NOMO-1 treated with dmso at 0.1 percent for 144 hours (cell line): ENCODE data around the gene SRC.

ENCODE experiments used
- DNase-seq: peaks from one replicate; lab custom pipeline; 2025; ENCODE audit not compliant: unreplicated experiment; lab: John Stamatoyannopoulos, UW

Gene SRC

DNA sequence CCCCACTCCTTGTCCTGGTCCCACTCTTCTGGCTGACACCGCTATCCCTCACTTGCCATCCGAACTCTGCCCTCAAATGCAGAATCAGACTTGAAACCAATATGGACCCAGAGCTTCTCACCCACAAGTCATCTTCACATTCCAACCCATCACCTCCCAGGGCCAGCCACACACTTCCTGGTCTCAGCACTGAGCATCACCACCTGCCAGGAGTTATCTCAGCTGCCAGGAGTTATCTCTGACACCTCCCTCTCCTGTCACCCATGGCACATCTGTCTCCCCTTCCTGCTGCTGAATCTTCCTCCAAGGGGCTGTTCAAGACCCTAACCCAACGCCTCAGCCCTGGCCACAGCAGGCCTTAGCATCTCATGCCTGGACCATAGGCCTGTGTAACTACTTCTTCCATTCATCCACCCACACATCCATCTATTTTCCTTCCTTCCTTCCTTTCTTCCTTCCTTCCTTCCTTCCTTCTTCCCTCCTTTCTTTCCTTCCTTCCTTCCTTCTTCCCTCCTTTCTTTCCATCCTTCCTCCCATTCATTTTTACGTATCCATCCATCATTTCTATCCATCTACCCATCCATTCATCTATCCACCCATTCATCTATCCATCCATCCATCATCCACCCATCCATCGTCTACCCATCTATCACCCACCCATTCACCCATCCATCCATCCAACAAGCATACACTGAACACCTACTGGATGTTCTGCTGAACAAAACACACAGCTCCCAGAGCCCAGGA lies 100.5 kb downstream of the SRC start:
- DNase-seq: no peak

GRCh38 chr20:37447688-37448087 lies 101.7 kb downstream of the SRC start:
- DNase-seq: no peak

GRCh38 chr20:37449276-37449675 lies 103.3 kb downstream of the SRC start:
- DNase-seq: no peak

- DNase-seq: no peak
Observed at GRCh38 chr20:37450344-37450743, 104.4 kb downstream of the SRC start.

DNA sequence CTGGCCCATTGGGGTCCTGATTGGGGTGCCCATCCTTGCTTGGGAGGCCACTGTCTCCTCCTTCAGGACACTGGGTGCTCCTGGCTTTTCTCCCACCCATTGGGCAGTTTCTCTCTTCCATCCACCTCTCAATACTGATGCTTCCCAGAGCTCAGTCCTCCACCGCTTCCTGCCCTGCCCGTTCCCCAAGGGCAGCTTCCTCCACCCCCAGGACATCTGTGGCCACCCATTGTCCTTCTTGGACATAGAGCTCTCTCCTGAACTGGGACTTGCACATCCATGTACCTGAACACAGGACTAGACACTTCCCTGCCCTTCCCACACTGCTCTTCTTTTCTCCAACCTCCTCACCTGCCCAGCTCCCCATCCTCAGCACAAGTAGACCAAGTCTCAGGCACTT lies 105.7 kb downstream of the SRC start:
- DNase-seq: no peak

DNA sequence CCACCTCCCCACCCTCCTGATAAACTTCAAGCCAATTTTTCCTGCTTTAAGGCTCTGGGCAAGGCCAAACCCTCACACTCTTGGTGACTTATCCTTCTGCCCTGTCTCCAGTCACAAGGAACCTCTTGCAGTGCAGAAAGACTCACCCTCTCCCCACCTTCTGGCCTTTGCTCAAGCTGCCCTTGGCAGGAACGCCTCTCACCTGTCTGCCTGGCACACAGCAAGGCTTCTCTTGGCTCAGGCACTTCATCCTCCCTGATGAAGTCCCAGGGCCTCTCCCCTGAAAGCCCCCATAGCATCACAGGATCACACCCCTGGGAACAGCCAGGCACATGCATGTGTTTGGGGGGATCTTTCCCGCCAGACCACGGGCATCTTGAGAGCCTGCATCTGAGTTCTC lies 106.3 kb downstream of the SRC start:
- no peak for DNase-seq

DNA sequence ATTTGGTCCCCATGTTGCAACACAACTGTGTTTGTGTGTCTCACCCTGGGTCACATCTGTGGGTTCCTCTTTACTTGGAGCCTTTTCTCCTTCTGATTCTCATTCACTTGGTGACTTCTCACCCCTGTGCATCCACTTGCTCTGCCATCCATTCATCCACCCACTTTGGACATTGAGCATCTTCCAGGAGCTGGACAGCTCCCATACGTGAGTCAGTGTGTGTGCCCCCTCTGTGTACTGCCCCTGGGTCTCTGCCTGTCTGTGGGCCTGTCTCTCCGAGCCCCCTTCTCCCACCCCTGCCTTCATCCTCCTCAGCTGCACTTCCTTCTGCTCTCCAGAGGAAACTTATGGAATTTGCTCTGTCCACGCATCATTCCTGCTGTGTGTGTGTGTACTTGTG lies 107.3 kb downstream of the SRC start:
- no peak for DNase-seq

DNA sequence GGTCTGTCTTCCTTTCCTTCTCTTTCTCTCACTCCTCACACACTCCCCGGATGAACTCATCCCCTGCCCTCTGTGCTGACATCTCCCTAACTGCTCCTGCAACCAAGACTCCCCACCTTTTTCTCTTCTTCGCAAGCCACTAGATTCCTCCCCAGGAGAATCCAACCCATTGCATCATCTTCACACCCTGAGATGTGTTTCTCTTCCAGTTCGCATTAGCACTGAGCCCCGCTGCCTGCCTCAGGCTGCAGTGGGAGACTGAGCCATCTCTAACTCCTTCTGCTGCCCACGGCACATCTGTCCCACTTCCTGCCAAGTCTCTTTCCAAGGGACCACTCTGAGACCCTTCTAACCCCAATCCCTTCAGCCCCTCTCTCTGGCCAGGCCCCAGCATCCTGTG lies 107.9 kb downstream of the SRC start:
- no peak for DNase-seq

DNA sequence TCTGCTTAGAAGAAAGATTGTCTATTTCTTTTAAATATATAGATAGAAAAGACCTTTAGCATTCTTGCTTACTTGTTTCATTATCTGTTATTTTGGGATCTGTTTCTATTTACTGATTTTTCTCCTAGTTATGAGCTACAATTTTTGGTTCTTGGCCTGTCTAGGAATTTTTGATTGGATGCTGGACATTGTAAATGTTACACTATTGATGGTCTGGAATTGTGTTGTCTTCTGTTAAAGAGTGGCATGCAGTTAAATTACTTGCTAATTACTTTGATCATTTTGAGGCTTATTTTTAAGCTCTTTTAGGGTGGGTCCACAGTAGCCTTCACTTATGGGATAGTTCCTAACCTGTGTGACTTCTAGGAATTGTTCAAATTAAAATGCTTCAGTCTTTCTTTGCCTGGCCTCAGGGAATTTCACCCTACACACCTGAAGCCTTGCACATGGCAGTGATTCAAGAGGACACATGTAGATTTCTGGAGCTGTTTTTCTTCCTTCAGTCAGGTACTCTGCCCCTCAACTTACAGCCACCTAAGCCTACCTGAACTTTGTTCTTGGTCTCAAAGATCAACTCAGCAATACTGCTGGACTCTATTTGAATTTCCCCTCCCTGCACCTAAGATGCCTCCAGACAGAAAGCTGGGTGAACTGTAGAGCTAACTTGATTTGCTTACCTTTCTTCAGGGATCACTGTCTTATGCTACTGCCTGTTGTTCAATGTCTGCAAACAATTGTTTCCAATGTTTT lies 108.9 kb downstream of the SRC start:
- DNase-seq: no peak
